ENCODE measurements around the gene CSTF3.
"Not testable (repeated sequence)": the region's sequence is repeated elsewhere in the genome, so short reads cannot be mapped to it uniquely, and the experiment has no call there.

Gene CSTF3

DNA sequence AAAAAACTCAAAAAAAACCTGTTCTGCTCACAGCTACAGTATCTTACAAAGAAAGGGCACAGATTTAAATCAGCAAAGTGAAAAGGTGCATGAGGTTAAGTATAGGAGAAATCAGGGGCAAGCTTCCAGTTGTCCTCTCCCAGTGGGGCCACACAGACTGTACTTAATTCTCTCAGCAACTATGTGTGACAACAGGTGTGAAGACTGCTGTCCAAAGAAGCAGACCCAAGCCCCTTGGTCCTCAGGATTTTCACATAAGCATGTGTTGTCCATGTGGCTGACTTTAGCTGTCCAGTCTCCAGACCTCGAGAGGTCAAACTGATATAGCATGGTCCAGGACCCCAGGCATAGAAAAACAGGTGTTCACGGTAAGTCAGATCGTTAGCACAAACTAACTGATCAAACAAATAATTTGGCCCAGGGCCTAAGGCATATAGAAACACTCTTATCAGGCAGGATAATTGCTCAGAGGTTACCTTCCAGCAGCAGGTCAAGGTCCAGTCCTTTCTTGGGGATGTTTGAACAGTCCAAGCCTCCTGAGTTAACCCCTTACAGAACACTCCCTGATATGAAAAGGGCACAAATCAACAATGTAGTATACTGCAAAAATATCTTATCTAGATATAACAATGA is 21.1 kb upstream of the CSTF3 start:
- Histone ChIP-seq H3K4me1 (ENCODE audit: control insufficient read depth in 5 of 5, insufficient read depth in 5 of 5, low read length in 5 of 5) (peaks cover 0 to 7% (median 0%) of the 10 kb centered on the region in 5 donors), H3K27me3 (ENCODE audit: control insufficient read depth in 5 of 5, insufficient read depth in 4 of 5, low read length in 5 of 5) (no peaks in the 10 kb centered on the region), H3K9me3 (ENCODE audit: control insufficient read depth in 5 of 5, low read length in 5 of 5) (no peaks in the 10 kb centered on the region), H3K27ac (ENCODE audit: low read depth, low read length) (no peak overlapping the region), H3K4me3 (ENCODE audit: low read depth in 1 of 5, low read length in 5 of 5) (no peak overlapping the region), H3K36me3 (ENCODE audit: control insufficient read depth in 5 of 5, insufficient read depth in 5 of 5, low read length in 5 of 5) (no peaks in the 10 kb centered on the region), H3K9ac (ENCODE audit: low read length in 5 of 5) (no peak overlapping the region)

DNA sequence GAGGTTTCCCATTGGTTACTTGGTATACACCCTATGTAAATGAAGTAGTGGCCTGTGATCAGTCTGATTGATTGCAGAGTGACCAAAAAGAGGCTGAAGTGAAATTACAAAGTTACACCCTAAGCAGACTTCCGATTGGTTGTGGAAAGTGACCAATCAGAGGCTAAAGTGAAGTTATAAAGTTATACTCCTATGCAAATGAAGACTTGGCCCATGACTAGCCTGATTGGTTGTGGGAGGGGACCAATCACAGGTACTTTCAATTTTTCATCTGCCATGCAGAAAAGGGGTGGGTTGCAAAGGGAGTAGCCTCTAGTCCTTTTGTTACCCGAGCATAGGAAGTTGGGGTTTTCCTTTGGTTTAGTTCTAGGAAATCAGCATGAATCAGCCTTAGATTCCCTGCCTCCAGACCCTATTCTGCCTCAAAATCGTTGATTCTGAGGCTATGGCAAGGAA is 18.1 kb upstream of the CSTF3 start:
- Histone ChIP-seq H3K36me3 (ENCODE audit: control insufficient read depth in 5 of 5, insufficient read depth in 5 of 5, low read length in 5 of 5) (no peaks in the 10 kb centered on the region), H3K9ac (ENCODE audit: low read length in 5 of 5) (no peak overlapping the region), H3K4me3 (ENCODE audit: low read depth in 1 of 5, low read length in 5 of 5) (no peak overlapping the region), H3K27me3 (ENCODE audit: control insufficient read depth in 5 of 5, insufficient read depth in 4 of 5, low read length in 5 of 5) (no peaks in the 10 kb centered on the region), H3K4me1 (ENCODE audit: control insufficient read depth in 5 of 5, insufficient read depth in 5 of 5, low read length in 5 of 5) (peaks cover 0 to 7% (median 0%) of the 10 kb centered on the region in 5 donors), H3K9me3 (ENCODE audit: control insufficient read depth in 5 of 5, low read length in 5 of 5) (no peaks in the 10 kb centered on the region), H3K27ac (ENCODE audit: low read depth, low read length) (no peak overlapping the region)

DNA sequence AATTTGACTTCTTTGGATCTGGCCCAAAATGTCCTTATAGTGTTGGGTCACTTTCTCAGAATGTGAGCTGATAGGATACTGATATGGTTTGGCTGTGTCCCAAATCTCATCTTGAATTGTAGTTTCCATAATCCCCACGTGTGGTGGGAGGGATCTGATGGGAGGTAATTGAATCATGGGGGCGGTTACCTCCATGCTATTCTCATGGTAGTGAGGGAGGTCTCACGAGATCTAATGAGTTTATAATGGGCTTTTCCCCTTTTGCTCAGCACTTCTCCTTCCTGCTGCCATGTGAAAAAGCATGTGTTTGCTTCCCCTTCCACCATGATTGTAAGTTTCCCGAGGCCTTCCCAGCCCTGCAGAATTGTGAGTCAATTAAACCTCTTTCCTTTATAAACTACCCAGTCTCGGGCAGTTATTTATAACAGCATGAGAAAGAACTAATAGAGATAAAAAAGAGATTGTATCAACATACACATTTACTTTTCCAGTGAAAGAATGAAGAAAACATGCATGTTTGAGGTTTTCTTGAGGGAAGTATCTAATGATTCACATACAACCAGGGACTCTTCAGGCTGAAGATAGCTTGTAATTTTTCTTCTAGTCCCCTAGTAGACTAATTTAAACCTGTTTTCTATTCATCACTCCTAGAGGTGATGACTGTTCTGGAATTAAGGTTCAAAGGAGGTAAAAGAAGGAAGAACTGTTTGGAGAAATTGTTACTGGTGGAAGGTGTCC is 17.3 kb upstream of the CSTF3 start:
- H3K9ac ChIP-seq (ENCODE audit: low read length in 5 of 5), result no peak overlapping the region
- H3K36me3 ChIP-seq (ENCODE audit: control insufficient read depth in 5 of 5, insufficient read depth in 5 of 5, low read length in 5 of 5), result no peaks in the 10 kb centered on the region

DNA sequence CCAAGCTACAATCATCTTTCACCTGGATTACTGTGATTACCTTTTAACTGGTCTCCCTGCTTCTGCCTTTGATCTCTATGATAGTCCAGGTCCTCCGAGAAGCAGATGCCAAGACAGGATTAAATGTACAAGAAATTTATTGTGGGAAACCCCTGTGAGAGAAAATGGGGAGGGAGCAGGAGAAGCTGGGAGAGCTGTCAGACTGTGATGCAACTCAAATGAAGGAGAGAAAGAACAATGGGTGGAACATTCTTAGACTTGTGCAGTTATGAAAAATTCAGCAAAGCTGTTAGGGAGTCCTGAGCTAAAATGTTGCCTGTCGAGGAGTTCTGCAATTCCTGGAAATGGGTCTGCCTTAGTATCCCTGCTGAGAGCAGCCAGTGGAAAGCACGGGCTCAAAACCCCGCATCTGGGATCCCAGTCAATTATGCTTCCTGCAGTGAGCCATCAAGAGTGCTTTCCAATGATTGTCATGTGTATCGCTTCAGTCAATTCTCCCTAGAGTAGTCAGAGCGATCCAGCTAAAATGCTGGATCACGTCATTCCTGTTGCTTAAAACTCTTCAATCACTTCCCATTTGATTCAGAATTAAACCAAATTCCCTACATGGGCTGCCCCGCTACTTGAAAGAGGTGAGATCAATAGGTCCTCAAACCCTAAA is 16.5 kb upstream of the CSTF3 start:
- no peak overlapping the region for H3K9ac ChIP-seq (ENCODE audit: low read length in 5 of 5)
- H3K9me3 ChIP-seq (ENCODE audit: control insufficient read depth in 5 of 5, low read length in 5 of 5), result no peaks in the 10 kb centered on the region
- no peaks in the 10 kb centered on the region for H3K27me3 ChIP-seq (ENCODE audit: control insufficient read depth in 5 of 5, insufficient read depth in 4 of 5, low read length in 5 of 5)
- H3K4me1 ChIP-seq (ENCODE audit: control insufficient read depth in 5 of 5, insufficient read depth in 5 of 5, low read length in 5 of 5), result peaks cover 0 to 15% (median 5%) of the 10 kb centered on the region in 5 donors
- H3K4me3 ChIP-seq (ENCODE audit: low read depth in 1 of 5, low read length in 5 of 5), result no peak overlapping the region
- H3K36me3 ChIP-seq (ENCODE audit: control insufficient read depth in 5 of 5, insufficient read depth in 5 of 5, low read length in 5 of 5), result no peaks in the 10 kb centered on the region
- no peak overlapping the region for H3K27ac ChIP-seq (ENCODE audit: low read depth, low read length)

More for the DNA sequence above, 17.3 kb upstream of the CSTF3 start:
- Histone ChIP-seq H3K4me3 (ENCODE audit: low read depth in 1 of 5, low read length in 5 of 5) (no peak overlapping the region), H3K9me3 (ENCODE audit: control insufficient read depth in 5 of 5, low read length in 5 of 5) (no peaks in the 10 kb centered on the region), H3K27me3 (ENCODE audit: control insufficient read depth in 5 of 5, insufficient read depth in 4 of 5, low read length in 5 of 5) (no peaks in the 10 kb centered on the region), H3K4me1 (ENCODE audit: control insufficient read depth in 5 of 5, insufficient read depth in 5 of 5, low read length in 5 of 5) (peaks cover 0 to 8% (median 0%) of the 10 kb centered on the region in 5 donors), H3K27ac (ENCODE audit: low read depth, low read length) (no peak overlapping the region)

DNA sequence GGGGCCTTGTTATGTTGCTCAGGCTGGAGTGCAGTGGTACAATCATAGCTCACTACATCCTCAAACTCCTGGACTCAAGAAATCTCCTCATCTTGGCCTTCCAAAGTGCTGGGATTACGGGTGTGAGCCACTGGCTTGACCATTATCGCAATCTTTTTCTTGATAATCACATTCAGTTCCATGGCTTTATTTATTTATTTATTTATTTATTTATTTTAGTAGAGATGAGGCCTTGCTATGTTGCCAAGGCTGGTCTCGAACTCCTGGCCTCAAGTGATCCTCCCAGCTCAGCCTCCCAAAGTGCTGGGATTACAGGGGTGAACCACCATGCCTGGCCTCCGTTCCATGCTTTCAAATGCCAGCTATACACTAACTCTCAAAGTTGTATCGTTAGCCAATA is 15.5 kb upstream of the CSTF3 start:
- not testable (repeated sequence) for H3K36me3 ChIP-seq (ENCODE audit: control insufficient read depth in 5 of 5, insufficient read depth in 5 of 5, low read length in 5 of 5); H3K9me3 ChIP-seq (ENCODE audit: control insufficient read depth in 5 of 5, low read length in 5 of 5); H3K4me3 ChIP-seq (ENCODE audit: low read depth in 1 of 5, low read length in 5 of 5); H3K9ac ChIP-seq (ENCODE audit: low read length in 5 of 5); H3K27me3 ChIP-seq (ENCODE audit: control insufficient read depth in 5 of 5, insufficient read depth in 4 of 5, low read length in 5 of 5); H3K27ac ChIP-seq (ENCODE audit: low read depth, low read length)
- H3K4me1 ChIP-seq (ENCODE audit: control insufficient read depth in 5 of 5, insufficient read depth in 5 of 5, low read length in 5 of 5), result peaks cover 0 to 18% (median 5%) of the 10 kb centered on the region in 5 donors

DNA sequence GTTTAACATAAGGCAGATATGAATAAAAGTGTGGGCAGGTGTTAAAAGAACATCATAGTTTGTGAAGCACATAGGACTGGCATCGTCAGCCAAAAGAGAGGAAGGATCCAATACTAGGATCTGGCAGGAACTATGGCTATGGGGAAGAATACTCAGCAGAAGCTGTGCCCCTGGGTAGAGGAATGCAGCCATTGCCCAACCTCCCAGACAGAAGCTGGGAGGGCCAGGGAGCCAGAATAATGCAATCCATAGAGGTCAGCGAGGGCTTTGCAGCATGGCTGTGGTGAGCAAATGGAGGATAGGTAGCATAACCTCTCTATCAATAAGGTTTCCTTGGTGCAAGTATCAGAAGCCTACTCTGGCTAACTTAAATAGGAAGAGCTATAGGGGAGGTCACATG is 11.7 kb upstream of the CSTF3 start:
- H3K4me3 ChIP-seq (ENCODE audit: low read depth in 1 of 5, low read length in 5 of 5), result no peak overlapping the region
- H3K27ac ChIP-seq (ENCODE audit: low read depth, low read length), result peak overlapping the region; percentile 6
- H3K27me3 ChIP-seq (ENCODE audit: control insufficient read depth in 5 of 5, insufficient read depth in 4 of 5, low read length in 5 of 5), result no peaks in the 10 kb centered on the region
- no peak overlapping the region for H3K9ac ChIP-seq (ENCODE audit: low read length in 5 of 5)
- no peaks in the 10 kb centered on the region for H3K36me3 ChIP-seq (ENCODE audit: control insufficient read depth in 5 of 5, insufficient read depth in 5 of 5, low read length in 5 of 5)
- H3K4me1 ChIP-seq (ENCODE audit: control insufficient read depth in 5 of 5, insufficient read depth in 5 of 5, low read length in 5 of 5), result peaks cover 0 to 25% (median 4%) of the 10 kb centered on the region in 5 donors
- H3K9me3 ChIP-seq (ENCODE audit: control insufficient read depth in 5 of 5, low read length in 5 of 5), result no peaks in the 10 kb centered on the region

DNA sequence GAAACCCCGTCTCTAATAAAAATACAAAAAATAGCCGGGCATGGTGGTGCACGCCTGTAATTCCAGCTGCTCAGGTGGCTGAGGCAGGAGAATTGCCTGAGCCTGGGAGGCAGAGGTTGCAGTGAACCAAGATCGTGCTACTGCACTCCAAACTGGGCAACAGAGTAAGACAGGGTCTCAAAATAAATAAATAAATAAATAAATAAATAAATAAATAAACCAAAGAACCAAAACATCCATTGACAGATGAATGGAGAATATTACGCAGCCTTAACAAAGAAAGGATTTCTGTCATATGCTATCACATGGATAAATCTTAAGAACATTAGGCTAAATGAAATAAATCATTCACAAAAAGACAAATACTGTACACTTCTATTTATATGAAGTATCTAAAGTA is 11.1 kb upstream of the CSTF3 start:
- Histone ChIP-seq H3K4me3 (ENCODE audit: low read depth in 1 of 5, low read length in 5 of 5) (no peak overlapping the region), H3K36me3 (ENCODE audit: control insufficient read depth in 5 of 5, insufficient read depth in 5 of 5, low read length in 5 of 5) (no peaks in the 10 kb centered on the region), H3K27me3 (ENCODE audit: control insufficient read depth in 5 of 5, insufficient read depth in 4 of 5, low read length in 5 of 5) (no peaks in the 10 kb centered on the region), H3K9me3 (ENCODE audit: control insufficient read depth in 5 of 5, low read length in 5 of 5) (no peaks in the 10 kb centered on the region), H3K9ac (ENCODE audit: low read length in 5 of 5) (no peak overlapping the region), H3K4me1 (ENCODE audit: control insufficient read depth in 5 of 5, insufficient read depth in 5 of 5, low read length in 5 of 5) (peaks cover 0 to 19% (median 4%) of the 10 kb centered on the region in 5 donors), H3K27ac (ENCODE audit: low read depth, low read length) (peak overlapping the region; percentile 6)

DNA sequence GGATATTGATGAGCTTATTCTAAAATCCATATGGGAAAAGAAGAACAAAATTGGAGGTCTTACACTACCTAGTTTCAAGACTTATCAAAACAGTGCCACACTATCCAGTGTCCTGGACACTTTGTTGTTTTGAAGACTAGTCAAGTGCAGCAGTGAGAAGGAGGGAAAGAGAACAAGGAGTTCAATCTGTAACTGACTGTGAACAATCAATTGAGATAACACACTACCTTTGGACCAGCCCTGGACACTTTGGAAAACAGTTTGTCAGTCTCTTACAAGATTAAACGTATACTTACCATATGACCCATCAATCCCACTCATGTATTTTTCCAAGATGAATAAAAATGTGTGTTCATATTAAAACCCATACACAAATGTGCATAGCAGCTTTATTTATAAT is 10.0 kb upstream of the CSTF3 start:
- Histone ChIP-seq H3K9me3 (ENCODE audit: control insufficient read depth in 5 of 5, low read length in 5 of 5) (no peaks in the 10 kb centered on the region), H3K27me3 (ENCODE audit: control insufficient read depth in 5 of 5, insufficient read depth in 4 of 5, low read length in 5 of 5) (no peaks in the 10 kb centered on the region), H3K4me1 (ENCODE audit: control insufficient read depth in 5 of 5, insufficient read depth in 5 of 5, low read length in 5 of 5) (peaks cover 0 to 19% (median 4%) of the 10 kb centered on the region in 5 donors), H3K4me3 (ENCODE audit: low read depth in 1 of 5, low read length in 5 of 5) (no peak overlapping the region), H3K27ac (ENCODE audit: low read depth, low read length) (no peak overlapping the region), H3K9ac (ENCODE audit: low read length in 5 of 5) (no peak overlapping the region), H3K36me3 (ENCODE audit: control insufficient read depth in 5 of 5, insufficient read depth in 5 of 5, low read length in 5 of 5) (no peaks in the 10 kb centered on the region)

DNA sequence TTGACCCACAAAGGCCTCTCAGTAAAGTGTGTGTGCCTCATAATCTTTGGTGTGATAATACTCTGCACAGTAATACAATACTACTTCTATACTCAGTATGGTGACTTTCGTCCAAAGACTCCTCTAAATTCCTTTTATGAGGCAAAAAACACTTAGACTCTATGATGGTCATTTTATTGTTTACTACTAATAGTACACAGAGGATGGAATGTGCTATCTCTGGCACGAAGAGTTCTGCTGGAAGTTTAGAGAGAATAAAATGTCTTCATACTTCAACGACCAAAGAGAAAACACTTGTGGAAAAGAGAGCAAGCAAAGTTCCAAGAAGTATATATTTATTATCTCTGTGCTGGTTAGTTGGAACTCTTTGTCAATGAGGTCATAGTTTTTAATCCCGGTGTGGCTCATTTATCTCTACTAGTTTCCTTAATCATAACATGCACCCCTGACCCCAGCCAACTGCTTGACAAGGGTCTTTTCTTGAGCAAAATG is 7.5 kb upstream of the CSTF3 start:
- Histone ChIP-seq H3K36me3 (ENCODE audit: control insufficient read depth in 5 of 5, insufficient read depth in 5 of 5, low read length in 5 of 5) (no peaks in the 10 kb centered on the region), H3K27ac (ENCODE audit: low read depth, low read length) (peak overlapping the region; percentile 27), H3K9ac (ENCODE audit: low read length in 5 of 5) (no peak overlapping the region), H3K4me1 (ENCODE audit: control insufficient read depth in 5 of 5, insufficient read depth in 5 of 5, low read length in 5 of 5) (peaks cover 0 to 19% (median 4%) of the 10 kb centered on the region in 5 donors), H3K4me3 (ENCODE audit: low read depth in 1 of 5, low read length in 5 of 5) (no peak overlapping the region), H3K9me3 (ENCODE audit: control insufficient read depth in 5 of 5, low read length in 5 of 5) (no peaks in the 10 kb centered on the region), H3K27me3 (ENCODE audit: control insufficient read depth in 5 of 5, insufficient read depth in 4 of 5, low read length in 5 of 5) (no peaks in the 10 kb centered on the region)

DNA sequence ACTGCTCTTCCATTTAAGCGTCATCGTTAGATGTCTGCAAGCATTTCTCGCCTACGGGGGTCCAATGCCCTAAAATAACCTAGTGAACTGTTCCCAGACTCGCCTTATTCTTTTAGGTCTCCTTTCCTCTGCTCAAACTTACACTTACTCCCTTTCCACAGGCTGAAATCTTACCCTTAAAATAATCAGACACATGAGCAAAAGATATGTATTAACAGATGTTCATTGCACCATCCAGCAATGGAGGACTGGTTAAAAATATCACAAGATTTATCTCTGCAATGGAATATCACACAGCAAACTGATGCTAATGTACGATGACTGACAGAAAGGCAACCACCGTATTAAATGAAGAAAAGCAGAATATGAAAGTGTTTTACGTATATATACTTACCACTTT is 1.6 kb upstream of the CSTF3 start:
- peaks cover 4 to 28% (median 22%) of the 10 kb centered on the region in 5 donors for H3K4me1 ChIP-seq (ENCODE audit: control insufficient read depth in 5 of 5, insufficient read depth in 5 of 5, low read length in 5 of 5)
- H3K9me3 ChIP-seq (ENCODE audit: control insufficient read depth in 5 of 5, low read length in 5 of 5), result no peaks in the 10 kb centered on the region
- H3K27me3 ChIP-seq (ENCODE audit: control insufficient read depth in 5 of 5, insufficient read depth in 4 of 5, low read length in 5 of 5), result no peaks in the 10 kb centered on the region
- H3K4me3 ChIP-seq (ENCODE audit: low read depth in 1 of 5, low read length in 5 of 5), result no peak overlapping the region
- no peak overlapping the region for H3K9ac ChIP-seq (ENCODE audit: low read length in 5 of 5)
- no peaks in the 10 kb centered on the region for H3K36me3 ChIP-seq (ENCODE audit: control insufficient read depth in 5 of 5, insufficient read depth in 5 of 5, low read length in 5 of 5)
- no peak overlapping the region for H3K27ac ChIP-seq (ENCODE audit: low read depth, low read length)

Measured in subcutaneous abdominal adipose tissue (tissue), 5 donors.